ENCODE measurements around the gene VCL.
"Not testable (repeated sequence)": the region's sequence is repeated elsewhere in the genome, so short reads cannot be mapped to it uniquely, and the experiment has no call there.

VCL gene

DNA sequence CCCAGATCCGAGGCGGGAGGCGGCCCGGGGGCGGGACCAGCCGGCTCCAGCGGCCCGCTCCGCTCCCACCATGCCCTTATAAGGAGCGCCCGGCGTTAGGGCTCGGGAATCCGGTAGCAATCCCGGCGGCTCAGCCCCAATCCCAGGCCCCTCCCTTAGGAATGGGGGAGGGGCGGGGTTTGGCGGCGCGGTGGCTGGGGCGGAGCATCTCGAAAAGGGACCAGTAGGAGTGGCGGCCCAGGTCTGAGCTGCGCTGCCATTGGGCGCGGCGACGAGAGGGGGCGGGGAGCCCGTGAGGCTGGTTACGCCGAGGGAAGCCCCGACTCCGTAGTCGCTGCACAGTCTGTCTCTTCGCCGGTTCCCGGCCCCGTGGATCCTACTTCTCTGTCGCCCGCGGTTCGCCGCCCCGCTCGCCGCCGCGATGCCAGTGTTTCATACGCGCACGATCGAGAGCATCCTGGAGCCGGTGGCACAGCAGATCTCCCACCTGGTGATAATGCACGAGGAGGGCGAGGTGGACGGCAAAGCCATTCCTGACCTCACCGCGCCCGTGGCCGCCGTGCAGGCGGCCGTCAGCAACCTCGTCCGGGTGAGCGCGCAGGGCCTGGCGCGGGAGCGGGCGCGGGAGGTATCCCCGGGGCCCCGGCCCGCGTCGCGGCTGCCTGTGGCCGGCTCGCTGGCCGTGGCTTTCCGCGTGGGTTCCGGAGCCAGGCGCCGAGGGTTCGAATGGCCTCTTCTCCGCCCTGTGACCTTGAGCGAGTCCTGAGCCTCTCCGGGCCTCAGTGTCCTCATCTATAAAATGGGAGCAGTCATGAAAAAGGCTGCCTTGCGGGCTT lies at the start of gene VCL:
Gene VCL, plus strand, starts transcription at position 330 of the 836 bp plus-strand sequence. Its CDS starts 92 bp downstream, at position 422.
- DNase-seq: peak; percentile 94 to 95
- no peak for TF ChIP-seq GATA1 (IDR thresholded peaks at IDR 0.05; ENCODE audit: low read depth, low read length)
- peak; percentile 79 for TF ChIP-seq POLR2A (IDR thresholded peaks at IDR 0.05; ENCODE audit: low read length)

DNA sequence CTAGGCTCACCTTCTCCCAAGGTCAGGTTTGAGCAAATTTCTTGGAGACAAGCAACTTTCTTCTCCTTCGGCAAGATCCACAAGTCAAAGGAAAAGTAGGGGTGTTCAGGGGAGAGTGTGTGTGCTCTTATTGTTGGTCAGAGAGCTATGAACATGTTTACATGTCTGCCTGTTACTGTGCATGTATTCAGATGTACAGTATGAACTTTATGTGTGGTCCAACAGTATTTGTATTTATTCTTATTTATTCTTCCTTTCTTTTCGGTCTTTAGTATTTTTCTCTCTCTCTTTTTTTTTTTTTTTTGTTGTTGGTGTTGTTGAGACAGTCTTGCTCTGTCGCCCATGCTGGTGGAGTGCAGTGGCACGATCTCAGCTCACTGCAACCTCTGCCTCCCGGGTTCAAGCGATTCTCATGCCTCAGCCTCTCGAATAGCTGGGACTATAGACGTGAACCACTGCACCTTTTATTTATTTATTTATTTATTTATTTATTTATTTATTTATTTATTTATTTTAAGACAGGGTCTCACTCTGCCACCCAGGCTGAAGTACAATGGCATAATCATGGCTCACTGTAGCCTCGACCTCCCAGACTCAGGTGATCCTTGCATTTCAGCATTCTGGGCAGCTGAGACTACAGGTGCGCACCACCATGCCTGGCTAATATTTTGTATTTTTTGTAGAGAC lies 48.8 kb upstream of the VCL start:
- no peak for DNase-seq
- TF ChIP-seq GATA1 (IDR thresholded peaks at IDR 0.05; ENCODE audit: low read depth, low read length) (no peak), POLR2A (IDR thresholded peaks at IDR 0.05; ENCODE audit: low read length) (no peak)

DNA sequence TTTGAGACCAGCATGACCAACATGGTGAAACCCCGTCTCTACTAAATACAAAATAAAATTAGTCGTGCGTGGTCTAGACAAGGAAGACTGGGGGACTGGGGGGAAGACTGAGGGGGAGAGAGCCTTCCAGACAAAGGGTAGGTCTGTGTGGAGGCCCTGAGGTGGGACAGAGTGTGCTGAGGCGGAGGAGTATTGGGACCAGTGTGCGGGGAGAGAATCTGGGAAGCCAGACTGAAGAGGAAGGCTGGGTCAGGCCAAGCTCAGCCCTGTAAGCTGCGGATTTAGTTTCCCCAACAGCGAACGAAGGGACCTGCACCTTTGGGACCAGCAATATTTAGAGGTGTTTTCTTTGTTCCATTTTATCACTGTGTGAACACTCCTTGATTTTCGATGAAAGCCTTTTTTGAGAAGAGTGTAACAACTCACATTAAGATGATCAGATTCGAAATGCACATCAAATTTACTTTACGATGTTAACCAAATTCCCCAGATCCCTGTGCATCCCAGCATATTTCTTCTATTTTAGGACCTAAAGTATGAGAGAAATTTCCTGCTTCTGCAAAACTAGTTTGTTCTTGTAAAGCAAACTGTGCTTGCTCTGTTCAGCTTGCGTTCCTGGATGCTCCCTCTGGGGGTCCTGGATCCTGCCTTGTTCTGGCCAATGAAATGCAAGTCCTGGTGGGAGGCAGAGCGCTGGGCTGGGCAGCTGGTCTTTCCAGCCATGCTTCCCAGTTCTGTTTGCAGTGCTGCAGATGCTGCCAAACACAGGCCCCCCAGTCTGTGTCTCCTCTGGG lies 47.6 kb upstream of the VCL start:
- TF ChIP-seq GATA1 (IDR thresholded peaks at IDR 0.05; ENCODE audit: low read depth, low read length) (no peak), POLR2A (IDR thresholded peaks at IDR 0.05; ENCODE audit: low read length) (no peak)
- no peak for DNase-seq

DNA sequence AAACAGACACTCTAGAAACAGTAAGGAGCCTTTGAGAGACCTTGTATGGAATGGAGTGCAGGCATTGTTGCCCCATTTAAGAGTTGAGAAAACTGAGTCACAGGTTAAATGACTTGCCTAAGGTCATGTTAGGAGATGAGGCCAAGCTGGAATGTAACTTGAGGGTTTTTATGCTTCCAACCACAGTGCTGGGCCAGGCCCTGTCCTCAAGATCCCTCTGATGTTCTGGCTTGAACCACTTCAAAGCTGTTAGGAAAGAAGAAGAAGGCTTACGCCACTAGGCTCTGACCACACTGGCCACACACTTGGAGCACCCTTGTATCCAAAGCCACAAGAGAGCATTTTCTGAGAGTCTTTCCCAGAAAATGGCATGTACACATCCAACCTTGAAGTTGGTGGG lies 44.3 kb upstream of the VCL start:
- TF ChIP-seq POLR2A (IDR thresholded peaks at IDR 0.05; ENCODE audit: low read length): no peak
- no peak for DNase-seq

DNA sequence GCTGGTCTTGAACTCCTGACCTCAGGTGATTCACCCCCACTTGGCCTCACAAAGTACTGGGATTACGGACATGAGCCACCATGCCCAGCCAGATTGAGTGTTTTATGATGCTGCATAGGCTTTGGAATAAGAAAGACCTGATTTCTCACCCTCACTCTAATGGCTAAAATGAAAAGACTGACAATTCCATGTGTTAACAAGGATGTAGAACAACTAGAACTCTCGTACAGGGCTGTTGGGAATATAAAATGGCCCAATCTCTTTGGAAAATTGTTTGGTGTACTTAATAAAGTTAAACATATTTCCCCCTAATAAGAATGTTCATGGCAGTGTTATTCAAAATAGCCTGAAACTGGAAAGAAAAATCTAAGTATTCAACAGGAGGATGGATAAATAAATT lies 43.2 kb upstream of the VCL start:
- DNase-seq: no peak
- TF ChIP-seq GATA1 (IDR thresholded peaks at IDR 0.05; ENCODE audit: low read depth, low read length) (no peak), POLR2A (IDR thresholded peaks at IDR 0.05; ENCODE audit: low read length) (no peak)

DNA sequence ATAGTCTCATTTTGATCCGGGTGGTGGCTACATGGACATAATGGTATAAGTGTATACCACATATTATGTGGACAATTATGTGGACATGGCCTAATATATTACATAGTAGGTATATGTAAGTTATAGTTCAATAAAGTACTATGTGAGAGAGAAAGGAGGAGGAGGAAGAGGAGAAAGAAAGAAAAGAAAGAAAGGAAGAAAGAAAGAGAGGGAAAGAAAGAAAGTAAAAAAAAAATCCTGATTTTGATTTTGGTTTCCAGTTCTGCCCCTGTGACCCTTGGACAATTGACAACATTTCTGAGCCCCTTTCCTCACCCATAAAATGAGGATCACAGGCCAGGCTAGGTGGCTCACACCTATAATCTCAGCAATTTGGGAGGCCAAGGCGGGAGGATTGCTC lies 42.2 kb upstream of the VCL start:
- no peak for DNase-seq
- no peak for TF ChIP-seq GATA1 (IDR thresholded peaks at IDR 0.05; ENCODE audit: low read depth, low read length)
- no peak for TF ChIP-seq POLR2A (IDR thresholded peaks at IDR 0.05; ENCODE audit: low read length)

DNA sequence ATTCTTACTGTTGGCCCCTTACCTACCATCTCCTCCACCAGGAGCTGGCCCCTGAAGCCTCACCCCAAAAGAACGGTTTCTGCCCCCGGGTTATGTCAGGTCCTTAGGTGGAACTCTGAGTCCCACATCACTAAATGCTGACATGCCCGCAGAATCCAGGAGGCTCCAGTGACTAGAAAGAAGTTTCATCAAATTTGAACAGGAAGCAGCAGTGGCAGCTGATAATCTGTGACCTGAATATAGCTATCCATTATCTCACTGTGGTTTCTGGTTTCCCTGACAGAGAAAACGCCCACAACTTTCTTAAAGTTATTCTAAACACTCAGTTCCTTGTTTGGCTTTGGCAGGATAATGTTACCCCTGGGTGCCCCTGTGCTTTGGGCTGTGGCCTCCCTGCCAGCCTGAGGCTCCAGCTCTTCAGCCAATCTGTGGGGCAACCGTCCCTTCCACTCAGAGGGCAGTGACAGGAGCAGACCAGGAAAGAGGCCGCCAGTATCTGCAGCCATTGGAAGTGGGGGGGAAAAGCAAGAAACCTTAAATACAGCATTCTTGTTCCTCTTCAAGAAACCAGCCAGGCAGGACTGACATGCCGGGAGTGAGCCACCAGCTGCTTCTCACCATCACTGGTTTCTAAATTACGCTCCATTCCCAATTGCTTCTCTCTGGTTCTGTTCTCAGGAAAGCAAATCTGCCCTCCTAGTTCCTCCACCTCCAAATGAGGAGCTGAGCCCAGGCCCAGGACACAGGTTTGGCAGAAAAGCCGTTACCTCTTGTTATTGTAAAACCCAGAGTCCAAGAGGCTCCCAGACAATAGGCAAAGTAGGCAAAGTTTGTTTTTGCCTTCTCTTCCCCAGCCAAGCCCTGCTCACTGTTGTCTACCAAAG lies 41.2 kb upstream of the VCL start:
- TF ChIP-seq POLR2A (IDR thresholded peaks at IDR 0.05; ENCODE audit: low read length) (no peak), GATA1 (IDR thresholded peaks at IDR 0.05; ENCODE audit: low read depth, low read length) (no peak)
- peak; percentile 70 to 82 for DNase-seq

DNA sequence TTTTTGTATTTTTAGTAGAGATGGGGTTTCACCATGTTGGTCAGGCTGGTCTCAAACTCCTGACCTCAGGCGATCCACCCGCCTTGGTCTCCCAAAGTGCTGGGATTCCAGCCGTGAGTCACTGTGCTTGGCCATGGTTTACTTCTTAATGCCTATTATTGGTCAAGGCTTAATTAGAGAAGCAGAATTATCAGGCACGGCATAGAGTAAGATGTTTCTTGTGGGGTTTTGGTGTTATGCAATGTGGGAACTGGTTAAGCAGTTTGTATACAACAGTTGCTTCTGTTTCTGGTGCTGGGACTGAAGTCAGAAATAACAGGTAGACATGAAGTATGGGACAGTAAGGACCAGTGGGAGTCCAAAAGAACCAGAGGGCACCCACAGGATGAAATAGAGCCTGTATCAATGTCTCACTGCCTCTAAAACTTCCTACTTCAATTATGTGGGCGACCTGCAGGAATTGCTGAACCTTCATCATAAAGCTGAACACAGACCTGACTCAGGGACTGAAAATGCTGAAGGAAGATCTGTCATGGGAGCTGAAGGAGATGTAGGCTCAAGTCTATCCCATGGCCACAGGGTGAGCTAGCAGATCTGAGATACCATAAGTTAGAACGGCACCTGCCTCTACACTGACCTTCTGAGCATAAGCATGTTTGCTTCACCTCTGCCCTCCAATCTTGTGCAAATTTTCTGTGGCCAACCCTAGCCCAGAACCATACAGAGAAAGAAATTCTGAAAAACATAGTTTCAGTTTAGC lies 38.3 kb upstream of the VCL start:
- no peak for TF ChIP-seq GATA1 (IDR thresholded peaks at IDR 0.05; ENCODE audit: low read depth, low read length)
- no peak for TF ChIP-seq POLR2A (IDR thresholded peaks at IDR 0.05; ENCODE audit: low read length)
- DNase-seq: no peak

DNA sequence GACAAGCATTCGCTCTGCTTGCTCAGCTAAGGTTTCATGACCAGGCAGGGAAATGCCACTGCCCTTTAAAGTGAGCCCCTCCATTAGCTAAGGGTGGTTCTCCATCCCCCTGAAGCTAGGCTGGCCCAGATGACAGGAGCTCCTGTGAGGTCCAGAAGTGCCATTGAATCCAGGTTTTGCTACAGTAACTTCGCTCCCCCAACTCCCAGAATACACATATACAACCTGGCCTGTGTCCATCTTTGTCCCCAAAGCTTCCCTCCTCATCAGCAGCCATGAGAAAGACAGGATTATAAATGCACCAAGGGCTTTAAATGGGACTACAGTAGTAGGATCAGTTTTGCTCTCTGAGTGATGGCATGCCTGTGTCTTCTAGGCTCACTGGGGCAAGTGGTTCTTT lies 35.5 kb upstream of the VCL start:
- TF ChIP-seq GATA1 (IDR thresholded peaks at IDR 0.05; ENCODE audit: low read depth, low read length): no peak
- no peak for TF ChIP-seq POLR2A (IDR thresholded peaks at IDR 0.05; ENCODE audit: low read length)
- no peak for DNase-seq

DNA sequence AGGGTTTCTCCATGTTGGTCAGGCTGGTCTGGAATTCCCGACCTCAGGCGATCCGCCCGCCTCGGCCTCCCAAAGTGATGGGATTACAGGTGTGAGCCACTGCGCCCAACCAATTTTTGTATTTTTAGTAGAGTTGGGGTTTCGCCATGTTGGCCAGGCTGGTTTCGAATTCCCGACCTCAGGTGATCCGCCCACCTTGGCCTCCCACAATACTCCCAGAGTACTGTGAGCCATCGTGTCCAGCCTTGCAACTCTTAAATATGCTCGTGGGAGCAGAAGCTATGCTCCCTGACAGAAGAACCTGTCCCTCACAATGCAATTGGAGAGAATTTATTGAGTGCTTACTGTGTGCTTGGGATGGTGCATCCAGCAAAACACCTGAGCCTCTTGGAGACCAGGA lies 34.4 kb upstream of the VCL start:
- DNase-seq: not testable (repeated sequence)

DNA sequence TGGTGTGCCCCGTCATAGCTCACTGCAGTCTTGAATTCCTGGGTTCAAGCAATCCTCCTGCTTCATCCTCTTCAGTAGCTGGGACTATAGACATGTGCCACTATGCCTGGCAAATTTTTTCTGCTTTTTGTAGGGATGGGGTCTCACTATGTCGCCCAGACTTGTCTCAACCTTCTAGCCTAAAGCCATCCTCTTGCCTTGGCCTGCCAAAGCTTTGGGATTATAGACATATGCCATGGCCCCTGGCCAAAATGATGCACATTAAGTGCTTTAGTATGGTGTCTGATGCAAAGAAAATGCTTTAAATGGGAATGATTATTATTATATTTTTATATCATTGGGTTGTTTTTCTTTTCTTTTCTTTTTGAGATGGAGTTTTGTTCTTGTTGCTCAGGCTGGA lies 33.2 kb upstream of the VCL start:
- TF ChIP-seq GATA1 (IDR thresholded peaks at IDR 0.05; ENCODE audit: low read depth, low read length) (no peak), POLR2A (IDR thresholded peaks at IDR 0.05; ENCODE audit: low read length) (no peak)
- no peak for DNase-seq

DNA sequence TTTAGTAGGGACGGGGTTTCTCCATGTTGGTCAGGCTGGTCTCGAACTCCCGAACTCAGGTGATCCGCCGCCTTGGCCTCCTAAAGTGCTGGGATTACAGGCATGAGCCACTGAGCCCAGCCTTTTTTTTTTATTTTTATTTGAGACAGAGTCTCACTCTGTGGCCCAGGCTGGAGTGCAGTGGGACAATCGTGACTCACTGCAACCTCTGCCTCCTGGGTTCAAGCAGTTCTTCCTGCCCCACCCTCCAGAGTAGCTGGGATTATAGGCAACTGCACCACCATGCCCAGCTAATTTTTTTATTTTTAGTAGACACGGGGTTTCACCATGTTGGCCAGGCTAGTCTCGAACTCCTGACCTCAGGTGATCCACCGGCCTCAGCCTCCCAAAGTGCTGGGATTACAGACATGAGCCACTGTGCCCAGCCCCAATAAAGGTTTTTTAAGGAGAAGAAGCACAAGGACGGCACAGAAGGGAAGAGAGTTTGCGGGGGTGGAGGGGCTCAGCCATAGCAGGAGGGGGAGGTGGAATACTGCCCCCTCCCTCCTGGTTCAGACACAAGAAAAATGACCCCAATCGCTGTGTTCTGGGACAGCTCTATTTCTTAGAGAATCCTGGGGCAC lies 32.5 kb upstream of the VCL start:
- not testable (repeated sequence) for DNase-seq
